Activated naive CD8-positive, alpha-beta T cell treated with anti-CD3 and anti-CD28 coated beads, Interleukin-2, amount 50 U/mL, for 16 hours (primary cell): ENCODE measurements around the gene CACNG8.

Experiments used
- DNase-seq: peaks from one replicate; pipeline ENCODE4 v3.0.0-alpha.2; 2020; ENCODE audit warnings: low read depth, low spot score

The CACNG8 gene

GRCh38 chr19:53961523-53962356, 997 bp upstream of the CACNG8 start:
- no peak for DNase-seq

GRCh38 chr19:53965091-53965490, 2.4 kb downstream of the CACNG8 start:
- no peak for DNase-seq

DNA sequence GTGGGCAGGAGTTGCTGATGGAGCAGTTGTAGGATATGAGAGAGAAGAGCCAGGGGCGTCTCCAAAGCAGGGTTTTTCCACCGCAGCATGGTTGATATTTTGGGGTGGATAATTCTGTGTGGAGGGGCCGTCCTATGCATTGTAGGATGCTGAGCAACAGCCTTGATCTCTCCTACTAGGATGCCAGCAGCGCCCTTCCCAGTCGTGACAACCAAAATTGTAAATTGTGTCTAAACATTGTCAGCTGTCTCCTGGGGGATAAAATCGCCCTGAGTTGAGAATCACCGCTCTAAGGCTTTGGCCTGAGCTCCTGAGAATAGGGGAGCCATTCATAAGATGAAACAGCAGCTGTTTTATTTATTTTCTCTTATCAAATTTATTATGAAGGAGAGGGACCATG, 4.2 kb downstream of the CACNG8 start:
- no peak for DNase-seq

DNA sequence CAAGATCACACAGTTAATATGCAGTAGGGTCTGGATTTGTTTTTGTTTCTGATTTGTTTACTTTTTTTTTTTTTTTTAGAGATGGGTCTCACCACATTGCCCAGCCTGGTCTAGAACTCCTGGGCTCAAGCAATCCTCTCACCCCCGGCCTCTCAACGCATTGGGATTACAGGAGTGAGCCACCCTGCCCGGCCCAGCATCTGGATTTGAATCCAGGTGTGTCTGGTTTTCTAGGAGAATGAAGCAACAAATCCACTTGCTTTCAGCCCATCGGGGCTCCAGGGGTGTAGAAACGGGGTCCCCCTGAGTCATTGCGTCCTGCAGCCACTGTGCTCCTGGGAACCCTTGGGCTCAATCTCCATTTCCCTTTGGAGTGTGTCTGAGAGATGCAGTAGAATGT, 6.6 kb downstream of the CACNG8 start:
- DNase-seq, result no peak

DNA sequence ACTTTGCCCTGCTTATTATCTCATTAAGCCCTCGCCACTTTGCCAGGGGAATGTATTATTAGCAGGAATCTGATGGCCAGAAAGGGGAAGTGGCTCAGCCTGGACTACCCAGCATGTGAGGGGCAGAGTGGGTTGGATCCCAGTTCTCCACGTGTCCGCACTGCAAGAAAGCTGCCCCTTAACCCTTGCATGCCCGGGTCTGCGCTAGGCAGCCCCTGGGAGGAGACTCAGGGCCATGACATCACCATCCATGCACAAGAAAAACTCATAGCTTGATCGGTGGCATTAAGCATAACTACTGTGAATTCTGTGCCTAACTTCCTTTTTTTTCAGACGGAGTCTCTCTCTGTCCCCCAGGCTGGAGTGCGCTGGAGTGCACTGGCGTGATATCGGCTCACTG, 8.9 kb downstream of the CACNG8 start:
- no peak for DNase-seq

GRCh38 chr19:53977429-53977990, 14.8 kb downstream of the CACNG8 start:
- DNase-seq, result peak; percentile 30

GRCh38 chr19:53977991-53978731, 15.4 kb downstream of the CACNG8 start:
- no peak for DNase-seq

GRCh38 chr19:53978975-53979801, 16.5 kb downstream of the CACNG8 start:
- DNase-seq, result no peak

DNA sequence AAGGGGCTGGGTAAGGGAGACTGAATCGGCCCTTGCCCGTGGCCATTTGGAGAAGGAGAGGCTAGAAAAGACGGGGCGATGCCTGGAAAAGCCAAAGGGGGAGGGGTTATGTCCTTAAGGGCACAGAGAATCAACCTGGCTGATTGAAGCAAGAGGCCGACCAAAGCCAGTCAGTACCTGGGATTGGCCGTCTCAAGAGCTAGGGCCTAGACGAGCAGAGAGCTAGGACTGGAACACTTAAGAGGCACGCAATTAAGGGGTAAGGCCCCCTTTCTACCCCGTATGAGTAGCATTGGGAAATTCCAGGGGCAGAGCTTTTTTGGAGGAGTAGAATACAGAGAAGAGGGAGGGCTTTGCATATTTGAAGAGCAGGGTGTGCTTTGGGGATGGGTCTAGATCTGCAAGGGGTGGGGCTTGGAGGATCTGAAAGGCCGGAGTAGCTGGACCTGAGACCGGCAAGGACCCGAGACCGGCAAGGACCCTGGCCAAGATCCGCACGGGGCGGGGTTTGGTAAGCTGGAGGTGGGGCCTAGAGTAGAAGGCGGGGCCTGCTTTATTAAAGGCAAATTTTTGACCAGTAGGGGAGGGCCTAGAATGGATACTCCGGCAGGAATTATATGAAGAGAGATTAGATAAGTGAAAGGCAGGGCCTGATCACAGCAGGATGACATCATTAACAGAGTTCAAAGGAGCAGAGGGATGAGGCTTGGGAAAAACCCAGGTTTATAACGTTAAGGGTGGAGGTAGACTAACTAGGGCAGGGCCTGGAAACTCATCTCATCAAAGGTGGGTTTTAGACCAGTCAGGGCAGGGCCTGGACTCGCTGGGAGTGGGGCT, 18.0 kb downstream of the CACNG8 start:
- DNase-seq, result no peak

GRCh38 chr19:53981376-53981951, 18.7 kb downstream of the CACNG8 start:
- no peak for DNase-seq

DNA sequence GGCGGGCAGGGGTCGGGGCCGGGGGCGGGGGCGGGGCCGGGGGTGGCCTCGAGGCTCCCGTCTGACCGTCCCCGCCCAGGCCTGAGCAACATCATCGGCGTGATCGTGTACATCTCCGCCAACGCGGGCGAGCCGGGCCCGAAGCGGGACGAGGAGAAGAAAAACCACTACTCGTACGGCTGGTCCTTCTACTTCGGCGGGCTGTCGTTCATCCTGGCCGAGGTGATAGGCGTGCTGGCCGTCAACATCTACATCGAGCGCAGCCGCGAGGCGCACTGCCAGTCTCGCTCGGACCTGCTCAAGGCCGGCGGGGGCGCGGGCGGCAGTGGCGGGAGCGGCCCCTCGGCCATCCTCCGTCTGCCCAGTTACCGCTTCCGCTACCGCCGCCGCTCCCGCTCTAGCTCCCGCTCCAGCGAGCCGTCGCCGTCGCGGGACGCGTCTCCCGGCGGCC, 19.3 kb downstream of the CACNG8 start:
- DNase-seq, result no peak

DNA sequence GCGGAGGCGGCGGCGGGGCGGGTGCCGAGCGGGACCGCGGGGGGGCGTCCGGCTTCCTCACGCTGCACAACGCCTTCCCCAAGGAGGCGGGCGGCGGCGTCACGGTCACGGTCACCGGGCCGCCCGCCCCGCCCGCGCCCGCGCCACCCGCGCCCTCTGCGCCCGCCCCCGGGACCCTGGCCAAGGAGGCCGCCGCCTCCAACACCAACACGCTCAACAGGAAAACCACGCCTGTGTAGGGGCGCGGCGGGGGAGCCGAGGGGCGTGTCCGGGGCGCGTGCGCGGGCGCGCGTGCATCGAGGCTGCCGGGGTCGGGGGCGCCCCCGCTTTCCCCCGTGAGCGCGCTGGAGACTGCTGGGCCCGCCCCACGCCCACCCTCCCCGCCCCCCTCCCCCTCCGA, 19.9 kb downstream of the CACNG8 start:
- no peak for DNase-seq

GRCh38 chr19:53983457-53984289, 20.9 kb downstream of the CACNG8 start:
- no peak for DNase-seq

- no peak for DNase-seq
Observed at GRCh38 chr19:53985863-53986262, 23.1 kb downstream of the CACNG8 start.

DNA sequence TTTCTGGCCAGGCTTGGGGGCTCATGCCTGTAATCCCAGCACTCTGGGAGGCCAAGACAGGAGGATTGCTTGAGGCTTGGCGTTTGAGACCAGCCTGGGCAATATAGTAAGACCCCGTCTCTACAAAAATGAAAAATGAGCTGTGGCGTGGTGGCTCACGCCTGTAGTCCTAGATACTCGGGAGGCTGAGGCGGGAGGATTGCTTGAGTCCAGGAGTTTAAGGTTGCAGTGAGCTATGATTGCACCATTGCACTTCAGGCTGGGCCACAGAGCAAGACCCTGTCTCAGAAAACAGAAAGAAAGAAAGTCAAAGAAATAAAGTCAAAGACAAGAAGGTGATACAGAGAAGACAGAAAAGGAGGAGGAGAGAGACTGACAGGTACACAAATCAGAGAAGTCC, 26.2 kb downstream of the CACNG8 start:
- no peak for DNase-seq

DNA sequence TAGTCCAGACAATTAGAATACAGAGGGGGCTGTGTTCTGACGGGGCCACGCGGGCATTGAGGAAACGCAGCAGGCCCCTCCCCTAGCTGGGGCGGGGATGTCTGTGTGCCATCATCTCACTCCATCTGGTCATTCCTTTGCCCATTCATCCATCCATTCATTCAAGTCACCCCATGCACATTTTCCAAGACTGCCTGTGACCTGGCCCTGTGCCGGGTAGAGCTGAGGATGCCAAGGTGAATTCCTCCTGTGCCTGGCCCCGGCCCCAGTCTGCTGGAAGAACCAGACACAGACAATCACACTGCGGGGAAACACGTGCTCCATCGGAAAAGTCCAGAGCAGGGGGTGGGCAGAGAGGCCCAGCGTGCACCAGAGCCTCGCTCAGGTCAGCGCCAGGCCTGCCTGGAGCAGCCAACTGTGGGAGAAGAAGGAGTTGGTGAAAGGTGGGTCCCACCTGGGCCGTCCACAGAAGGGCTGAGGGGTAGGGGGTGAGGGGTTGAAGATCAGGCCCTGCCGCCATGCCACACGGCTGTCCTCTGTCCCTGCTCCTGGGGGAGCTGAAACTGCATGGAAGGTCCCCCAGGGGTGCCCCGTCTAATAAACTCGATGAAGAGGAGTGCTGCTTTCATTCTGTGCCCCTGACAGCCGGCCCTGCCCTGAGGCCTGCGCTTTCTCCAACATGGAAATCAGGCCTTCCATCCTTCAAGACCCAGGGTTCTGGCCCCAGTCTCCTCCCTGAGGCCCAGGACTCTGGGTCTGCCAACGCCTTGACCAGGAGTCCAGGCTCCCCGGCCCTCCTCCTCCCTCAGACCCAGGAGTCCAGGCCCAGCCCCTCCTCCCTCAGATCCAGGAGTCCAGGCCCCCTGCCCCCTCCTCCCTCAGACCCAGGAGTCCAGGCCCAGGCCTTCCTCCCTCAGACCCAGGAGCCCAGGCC, 27.1 kb downstream of the CACNG8 start:
- DNase-seq, result no peak

- no peak for DNase-seq
Observed at GRCh38 chr19:53991224-53992113, 28.7 kb downstream of the CACNG8 start, which contains the start of gene CACNG6. Gene CACNG6, plus strand, starts transcription at chr19:53991637. Its CDS starts 1,241 bp downstream, at chr19:53992878.
